ENCODE data around the gene SAP30BP.

Gene SAP30BP

GRCh38 chr17:75666959-75667790, at the start of gene SAP30BP, which contains the start of gene RECQL5:
Gene SAP30BP, plus strand, starts transcription at chr17:75667338. Its CDS starts 35 bp downstream, at chr17:75667373.
Gene RECQL5, minus strand, starts transcription at chr17:75667154. Its CDS starts 597 bp downstream, at chr17:75666557.
- peak; percentile 97 to 99 for DNase-seq

DNA sequence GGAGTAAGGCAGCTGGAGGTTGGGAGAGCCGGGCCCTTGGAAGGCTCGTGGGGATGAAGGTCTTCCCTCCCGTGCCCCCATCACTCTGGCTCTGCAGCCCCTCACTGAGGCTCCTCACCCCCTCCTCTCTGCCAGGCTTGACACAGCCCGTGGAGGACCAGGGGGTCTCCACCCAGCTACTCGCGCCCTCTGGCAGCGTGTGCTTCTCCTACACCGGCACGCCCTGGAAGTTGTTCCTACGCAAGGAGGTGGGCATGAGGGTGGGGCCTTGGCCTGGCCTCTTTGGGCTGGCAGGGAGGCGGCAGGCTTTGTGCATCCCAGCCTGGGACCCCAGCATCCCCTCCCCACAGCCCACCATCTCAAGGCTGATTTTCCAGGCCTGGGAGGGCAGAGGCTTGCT, 49.5 kb upstream of the SAP30BP start:
- no peak for DNase-seq

- peak; percentile 26 to 44 for DNase-seq
These were observed 47.4 kb upstream of the SAP30BP start for GRCh38 chr17:75619506-75620431.

DNA sequence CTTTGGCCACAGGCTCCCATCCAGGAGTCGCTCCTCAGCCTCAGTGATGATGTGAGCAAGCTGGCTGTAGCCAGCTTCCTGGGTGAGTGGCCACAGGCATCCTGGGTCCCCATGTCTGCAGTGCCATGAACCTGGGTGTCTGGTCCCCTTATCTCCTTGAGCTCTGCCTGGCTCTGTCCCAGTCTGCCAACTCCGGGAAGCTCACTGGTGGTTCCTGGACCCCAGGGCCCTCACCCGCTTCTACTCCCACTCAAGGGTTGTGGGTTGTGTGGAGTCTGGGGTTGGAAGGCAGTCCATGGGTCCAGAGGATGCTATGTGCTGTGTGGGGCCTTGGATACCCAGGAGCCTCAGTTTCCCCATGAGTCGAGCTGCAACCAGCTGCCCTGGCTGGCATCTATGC, 45.6 kb upstream of the SAP30BP start:
- no peak for DNase-seq

GRCh38 chr17:75622076-75622475, 45.1 kb upstream of the SAP30BP start:
- DNase-seq = no peak

- DNase-seq = no peak
These were observed 44.3 kb upstream of the SAP30BP start for GRCh38 chr17:75622771-75623273.

GRCh38 chr17:75623386-75623785, 43.8 kb upstream of the SAP30BP start:
- DNase-seq = no peak

GRCh38 chr17:75624021-75624420, 43.1 kb upstream of the SAP30BP start:
- no peak for DNase-seq

DNA sequence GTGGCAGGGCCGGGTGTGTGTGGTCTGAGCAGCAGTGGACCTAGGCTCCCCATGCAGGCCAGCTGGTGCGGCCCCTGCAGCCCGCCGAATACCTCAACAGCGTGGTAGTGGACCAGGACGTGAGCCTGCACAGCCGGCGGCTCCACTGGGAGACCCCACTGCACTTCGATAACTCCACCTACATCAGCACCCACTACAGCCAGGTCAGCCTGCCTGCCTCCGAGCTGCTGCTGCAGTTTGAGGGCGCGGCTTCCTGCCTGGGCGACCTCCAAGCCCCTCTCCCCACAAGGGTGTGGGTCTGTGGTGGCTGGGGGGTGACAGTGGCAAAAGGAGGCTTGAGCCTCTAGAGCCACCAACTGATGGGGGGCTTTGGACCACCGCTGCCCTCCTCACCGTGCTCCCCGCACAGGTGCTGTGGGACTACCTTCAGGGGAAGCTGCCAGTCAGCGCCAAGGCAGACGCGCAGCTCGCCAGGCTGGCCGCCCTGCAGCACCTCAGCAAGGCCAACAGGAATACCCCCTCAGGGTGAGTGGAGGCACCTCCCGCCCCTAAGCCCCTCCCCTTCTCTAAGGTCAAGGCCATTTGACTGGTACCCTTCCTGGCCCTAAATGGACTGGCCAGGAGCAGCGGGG, 42.3 kb upstream of the SAP30BP start:
- no peak for DNase-seq

DNA sequence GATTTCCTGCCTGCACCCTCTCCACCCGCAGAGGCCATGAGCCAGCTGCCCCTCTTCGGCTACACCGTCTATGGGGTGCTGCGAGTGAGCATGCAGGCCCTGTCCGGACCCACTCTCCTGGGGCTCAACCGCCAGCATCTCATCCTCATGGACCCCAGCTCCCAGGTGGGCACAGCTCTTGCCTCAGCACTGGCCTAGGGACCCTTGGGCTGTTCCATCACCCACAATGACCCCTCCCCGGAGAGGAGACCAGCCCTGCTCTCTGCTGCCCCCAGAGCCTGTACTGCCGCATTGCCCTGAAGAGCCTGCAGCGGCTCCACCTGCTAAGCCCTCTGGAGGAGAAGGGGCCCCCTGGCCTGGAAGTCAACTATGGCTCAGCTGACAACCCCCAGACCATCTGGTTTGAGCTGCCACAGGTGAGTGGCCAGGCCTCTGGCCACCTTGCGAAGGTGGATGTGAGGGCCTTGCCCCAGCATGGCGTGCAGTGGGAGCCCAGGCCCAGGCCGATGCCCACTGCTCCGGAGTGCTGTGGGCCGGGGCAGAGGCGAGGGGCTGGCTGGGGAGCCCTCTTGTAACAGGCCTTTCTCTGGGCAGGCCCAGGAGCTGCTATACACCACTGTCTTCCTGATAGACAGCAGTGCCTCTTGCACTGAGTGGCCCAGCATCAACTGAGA, 41.2 kb upstream of the SAP30BP start:
- peak; percentile 23 to 31 for DNase-seq

DNA sequence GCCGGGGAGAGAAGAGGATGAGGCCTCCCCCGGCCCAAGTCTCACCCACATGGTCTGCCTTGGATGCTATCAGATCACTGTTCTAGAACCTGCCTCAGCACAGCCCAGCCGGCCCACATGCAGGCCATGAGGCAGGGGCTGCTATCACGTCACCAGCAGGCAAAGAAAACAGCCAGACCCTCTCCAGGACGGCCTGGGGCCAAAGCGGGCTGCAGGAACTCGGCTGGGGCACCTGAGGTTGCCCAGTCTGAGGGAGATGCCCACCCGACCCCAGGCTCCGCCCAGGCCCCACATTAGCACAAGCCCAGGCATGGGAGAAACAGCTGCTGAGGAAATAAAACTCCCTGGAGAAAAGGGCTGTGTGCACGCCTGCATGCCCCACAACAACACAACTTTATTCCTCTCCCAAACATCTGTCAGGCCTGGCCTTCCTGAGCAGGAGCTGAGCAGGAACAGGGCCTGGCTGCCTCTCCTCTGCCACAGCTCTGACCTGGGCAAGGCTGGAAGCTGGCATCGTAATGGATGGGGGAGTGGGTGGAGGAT, 40.6 kb upstream of the SAP30BP start:
- DNase-seq = no peak

GRCh38 chr17:75627094-75627493, 40.0 kb upstream of the SAP30BP start:
- DNase-seq = no peak

DNA sequence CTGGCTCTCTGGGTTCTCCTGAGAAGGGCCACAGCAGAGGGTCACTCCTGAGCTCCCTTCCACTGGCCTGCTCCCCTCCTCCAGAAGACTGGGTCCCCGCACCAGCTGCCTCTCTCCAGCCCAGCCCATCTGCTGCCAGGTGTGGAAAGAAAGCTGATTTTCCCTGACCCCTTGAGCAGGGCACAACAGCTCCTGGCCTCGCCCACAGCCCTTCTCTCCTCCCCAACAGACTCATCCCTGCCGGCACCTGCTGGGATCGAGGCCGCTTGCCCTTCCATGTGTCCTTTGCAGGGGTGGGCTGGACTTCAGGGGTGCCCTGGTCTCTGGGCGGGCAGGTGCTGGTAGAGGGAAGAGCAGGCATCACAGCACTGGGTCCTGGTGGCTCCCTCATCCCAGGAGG, 38.7 kb upstream of the SAP30BP start:
- no peak for DNase-seq

DNA sequence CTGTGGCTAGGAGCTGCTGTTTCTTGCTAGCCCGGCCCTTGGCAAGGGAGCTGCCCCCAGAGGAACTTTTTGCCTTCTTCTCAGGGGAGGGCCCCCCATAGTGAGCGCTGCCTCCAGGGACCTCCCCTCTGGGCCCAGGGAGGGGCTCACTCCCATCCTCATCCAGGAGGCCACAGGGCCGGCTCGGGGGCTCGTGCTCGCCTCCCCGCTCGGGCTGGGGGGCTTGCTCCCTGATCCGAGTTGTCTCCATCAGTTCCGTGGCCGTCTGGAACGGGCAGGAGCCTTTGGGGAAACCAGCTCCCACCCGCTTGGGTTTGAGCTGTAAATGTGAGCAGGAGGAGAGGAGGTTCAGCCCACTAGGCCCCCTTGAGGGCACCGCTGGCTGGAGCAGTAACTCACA, 38.0 kb upstream of the SAP30BP start:
- DNase-seq = no peak

- DNase-seq = no peak
These were observed 36.8 kb upstream of the SAP30BP start for GRCh38 chr17:75630071-75630917.

DNA sequence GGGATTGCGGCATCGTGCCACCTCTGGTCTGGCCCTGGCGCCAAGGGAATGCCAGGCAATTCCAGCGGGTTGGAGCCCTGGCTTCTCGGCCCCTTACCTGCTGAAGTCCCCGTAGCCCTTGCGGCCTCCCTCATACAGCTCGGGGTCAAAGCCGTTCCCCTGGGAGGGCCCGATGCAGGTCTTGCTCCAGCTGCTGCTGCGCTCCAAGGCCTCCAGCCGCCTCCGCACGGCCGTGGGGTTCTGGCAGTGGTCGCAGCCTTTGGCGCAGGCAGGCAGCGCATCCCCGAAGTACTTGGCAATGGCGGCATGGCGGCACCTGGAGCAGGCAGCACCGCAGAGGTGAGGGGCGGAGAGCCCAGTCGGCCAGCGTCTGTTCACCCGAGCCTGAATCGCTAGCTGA, 35.8 kb upstream of the SAP30BP start:
- no peak for DNase-seq

DNA sequence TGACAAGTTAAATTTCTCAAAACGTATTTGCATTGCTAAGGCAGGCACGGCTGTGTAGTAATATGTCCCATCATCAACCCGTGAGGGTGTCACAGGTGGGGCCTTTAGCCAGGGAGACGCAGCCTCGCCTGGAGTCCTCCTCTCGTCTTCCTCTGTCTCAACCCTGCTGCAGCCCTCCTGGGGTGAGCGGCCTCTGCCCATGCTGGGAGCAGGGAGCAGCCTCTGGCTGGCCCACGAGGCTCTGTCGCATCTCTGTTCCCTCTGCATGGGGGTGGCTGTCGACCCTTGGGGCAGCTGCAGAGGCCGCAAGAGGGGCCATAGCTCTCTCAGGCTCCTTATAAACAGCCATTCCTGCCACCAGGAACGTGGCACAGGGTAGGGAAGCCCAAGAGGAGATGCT, 34.7 kb upstream of the SAP30BP start:
- no peak for DNase-seq

GRCh38 chr17:75632863-75633485, 34.2 kb upstream of the SAP30BP start, which contains the start of gene SMIM5:
Gene SMIM5, plus strand, starts transcription at chr17:75633434. Its CDS starts 6,768 bp downstream, at chr17:75640202.
- DNase-seq = peak; percentile 87 to 90

GRCh38 chr17:75633486-75634375, 33.4 kb upstream of the SAP30BP start:
- DNase-seq = peak; percentile 50 to 67

Data from stimulated activated CD4-positive, alpha-beta T cell treated with anti-CD3 and anti-CD28 coated beads, Interleukin-2, amount 100 ng/mL, for 24 hours (primary cell).